AG09309 (cell line): ENCODE results near the gene JPH3.
"Not testable (repeated sequence)": the region's sequence is repeated elsewhere in the genome, so short reads cannot be mapped to it uniquely, and the experiment has no call there.

Experiments
- DNase-seq: peaks from one replicate; pipeline ENCODE4 v3.0.0-alpha.2; 2010; ENCODE audit warnings: low read depth
- H3K4me3 ChIP-seq: 2 replicates; pipeline ENCODE4 v1.5.1; 2011; ENCODE audit warnings: mild to moderate bottlenecking, low read depth, low read length, moderate library complexity; ENCODE audit not compliant: control insufficient read depth
- TF ChIP-seq, protein P1 (sequence below): IDR thresholded peaks from 2 replicates; pipeline ENCODE4 v1.5.1; 2011; ENCODE audit warnings: mild to moderate bottlenecking, low read depth, low read length, inconsistent platforms; ENCODE audit not compliant: insufficient read depth, control insufficient read depth; ENCODE audit errors: missing control alignments

The JPH3 gene

DNA sequence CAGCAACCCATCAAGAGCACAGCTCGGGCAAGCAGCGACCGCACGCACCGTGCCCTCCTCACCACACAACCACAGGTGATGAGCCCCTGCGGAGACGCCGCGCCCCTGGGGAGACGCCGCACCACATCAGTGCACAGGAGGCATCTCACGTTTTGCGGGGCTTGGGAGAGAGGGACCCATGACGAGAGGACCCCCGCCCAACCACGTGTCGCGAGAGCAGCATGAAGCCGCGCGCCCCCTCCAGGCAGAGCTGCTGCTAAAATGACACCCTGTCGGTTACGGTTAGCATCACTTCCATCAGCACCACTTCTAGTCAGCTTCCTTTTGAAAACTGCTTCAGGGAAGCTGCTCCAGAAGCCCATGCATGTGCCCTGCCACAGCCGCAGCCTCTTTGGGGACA lies 118.1 kb downstream of the JPH3 start:
- no peak overlapping the region for H3K4me3 ChIP-seq
- TF ChIP-seq, protein P1, sequence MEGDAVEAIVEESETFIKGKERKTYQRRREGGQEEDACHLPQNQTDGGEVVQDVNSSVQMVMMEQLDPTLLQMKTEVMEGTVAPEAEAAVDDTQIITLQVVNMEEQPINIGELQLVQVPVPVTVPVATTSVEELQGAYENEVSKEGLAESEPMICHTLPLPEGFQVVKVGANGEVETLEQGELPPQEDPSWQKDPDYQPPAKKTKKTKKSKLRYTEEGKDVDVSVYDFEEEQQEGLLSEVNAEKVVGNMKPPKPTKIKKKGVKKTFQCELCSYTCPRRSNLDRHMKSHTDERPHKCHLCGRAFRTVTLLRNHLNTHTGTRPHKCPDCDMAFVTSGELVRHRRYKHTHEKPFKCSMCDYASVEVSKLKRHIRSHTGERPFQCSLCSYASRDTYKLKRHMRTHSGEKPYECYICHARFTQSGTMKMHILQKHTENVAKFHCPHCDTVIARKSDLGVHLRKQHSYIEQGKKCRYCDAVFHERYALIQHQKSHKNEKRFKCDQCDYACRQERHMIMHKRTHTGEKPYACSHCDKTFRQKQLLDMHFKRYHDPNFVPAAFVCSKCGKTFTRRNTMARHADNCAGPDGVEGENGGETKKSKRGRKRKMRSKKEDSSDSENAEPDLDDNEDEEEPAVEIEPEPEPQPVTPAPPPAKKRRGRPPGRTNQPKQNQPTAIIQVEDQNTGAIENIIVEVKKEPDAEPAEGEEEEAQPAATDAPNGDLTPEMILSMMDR = no peak
- DNase-seq = no peak

DNA sequence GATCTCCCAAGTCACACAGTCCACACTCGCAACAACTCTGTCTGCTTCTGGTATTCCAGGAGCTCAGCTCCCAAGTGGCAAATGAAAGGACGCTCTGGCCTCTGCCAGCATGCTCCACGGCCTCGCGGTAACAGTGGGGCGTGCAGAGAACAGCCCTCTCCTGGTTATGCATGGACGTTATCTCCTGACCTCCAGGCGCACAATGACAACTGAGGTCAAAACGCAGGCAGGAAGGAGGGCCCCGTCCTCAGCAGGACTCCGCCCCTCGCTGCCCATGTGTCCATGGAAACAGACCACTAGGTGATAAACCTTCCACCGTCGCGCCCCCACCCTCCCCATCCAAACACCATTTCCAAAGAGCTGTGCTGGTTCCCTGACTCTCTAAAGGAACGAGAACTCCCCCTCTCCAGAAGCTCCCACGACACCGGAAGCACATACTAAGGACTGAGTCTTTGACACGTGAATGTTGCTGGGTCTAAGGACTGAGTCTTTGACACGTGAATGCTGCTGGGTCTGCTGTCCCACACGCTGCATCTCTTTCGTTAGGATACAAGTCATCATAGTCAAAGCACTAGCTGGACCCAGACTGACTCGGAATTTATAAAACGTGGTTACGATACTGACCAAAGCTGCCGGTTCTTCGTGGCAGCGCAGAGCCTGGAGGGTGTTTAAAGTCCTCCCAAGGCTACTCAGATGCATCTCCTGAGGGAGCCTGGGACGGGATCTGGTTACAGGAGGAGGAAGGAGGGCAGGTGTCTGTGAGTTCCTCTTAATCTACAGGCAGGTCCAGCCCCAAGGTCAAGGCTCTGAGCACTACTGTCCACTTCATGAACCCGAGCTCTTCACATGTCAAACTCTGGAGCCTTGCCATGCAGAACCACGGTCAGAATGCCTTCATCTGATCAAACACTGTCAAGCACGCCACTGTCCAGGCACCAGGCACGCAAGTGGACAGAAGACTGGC lies 119.6 kb downstream of the JPH3 start:
- DNase-seq = no peak
- TF ChIP-seq, protein P1 = no peak
- H3K4me3 ChIP-seq = no peak overlapping the region

DNA sequence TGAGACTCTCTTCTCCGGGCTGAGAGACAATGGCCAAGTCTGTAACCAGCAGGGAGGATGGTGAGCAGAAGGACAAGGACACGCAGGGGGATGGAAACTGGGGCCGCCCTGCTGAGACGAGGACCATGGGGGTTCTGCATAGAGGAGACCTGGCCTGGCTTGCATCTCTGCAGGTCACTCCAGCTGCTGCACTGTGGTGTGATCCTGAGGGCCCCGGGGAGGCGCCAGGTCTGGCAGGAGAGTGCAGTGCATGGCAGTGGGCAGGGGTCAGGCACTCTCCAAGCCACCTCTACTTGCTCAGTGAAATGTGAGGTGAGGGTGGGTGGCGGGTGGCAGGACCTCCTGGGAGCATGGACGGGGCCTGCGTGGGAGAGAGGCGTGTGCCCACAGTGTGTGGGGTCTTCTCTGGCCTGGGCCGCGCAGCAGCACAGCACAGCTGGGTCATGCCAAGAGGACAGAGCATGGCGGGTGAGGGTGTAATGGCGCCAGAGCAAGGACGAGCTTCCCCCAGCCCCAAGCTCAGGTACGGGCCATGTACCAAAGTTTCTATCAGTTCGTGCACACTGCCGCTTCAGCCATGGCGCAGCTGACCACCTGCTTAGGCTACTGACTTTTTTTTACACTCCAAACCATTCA lies 120.4 kb downstream of the JPH3 start:
- H3K4me3 ChIP-seq = no peak overlapping the region
- DNase-seq = no peak
- TF ChIP-seq, protein P1 = no peak

DNA sequence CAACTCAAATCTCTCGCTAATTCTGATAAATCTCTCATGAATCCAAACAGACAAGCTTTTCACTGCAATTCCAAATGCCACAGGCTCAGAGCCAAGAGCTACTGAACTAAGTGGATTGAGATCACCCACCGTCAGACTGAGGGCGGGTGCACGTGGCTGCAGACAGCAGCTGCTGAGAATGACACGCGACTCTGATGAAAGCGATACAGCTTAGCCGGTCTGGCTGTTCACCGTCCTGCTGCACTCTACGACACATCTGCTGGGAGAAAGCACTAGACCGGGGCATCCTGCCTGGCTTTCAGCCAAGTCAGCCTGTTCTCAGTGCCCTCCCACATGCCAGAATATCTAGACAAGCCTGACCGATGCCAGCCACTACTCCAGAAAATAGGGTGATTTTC lies 120.9 kb downstream of the JPH3 start:
- no peak overlapping the region for H3K4me3 ChIP-seq
- DNase-seq = no peak
- TF ChIP-seq, protein P1 = no peak

DNA sequence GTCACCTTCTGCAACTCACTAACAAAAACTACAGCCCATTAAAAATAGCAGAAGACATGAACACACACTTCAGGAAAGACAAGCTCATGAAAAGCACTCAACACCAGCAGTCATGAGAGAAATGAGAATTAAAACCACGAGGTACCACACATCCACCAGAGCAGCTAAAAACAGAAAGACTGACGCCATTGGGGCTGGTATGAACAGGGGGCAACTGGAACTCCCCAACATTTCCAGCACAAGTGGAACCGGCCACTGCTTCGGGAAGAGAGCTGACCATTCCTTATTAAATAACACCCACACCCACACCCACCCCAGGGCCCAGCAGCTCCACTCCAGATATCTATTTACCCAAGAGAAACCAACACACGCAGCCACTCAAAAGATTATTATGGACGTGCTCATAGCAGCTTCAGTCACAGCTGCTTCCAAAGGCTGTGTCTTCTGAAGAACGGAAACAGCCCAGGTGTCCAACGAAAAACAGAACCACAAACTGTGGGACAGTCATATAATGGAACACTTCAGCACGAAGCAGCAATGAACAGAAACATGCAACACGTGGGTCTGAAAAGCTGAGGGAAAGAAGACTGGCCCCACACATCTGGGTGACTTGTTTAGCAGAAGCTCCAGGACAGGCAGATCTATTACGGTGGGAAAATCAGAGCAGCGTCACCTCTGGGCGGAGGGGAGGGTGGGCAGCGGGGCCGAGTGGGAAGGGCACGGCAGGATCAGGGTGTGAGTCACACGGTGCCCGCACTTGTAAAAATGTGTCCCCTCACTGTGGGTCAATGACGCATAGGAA lies 122.4 kb downstream of the JPH3 start:
- TF ChIP-seq, protein P1 = no peak
- DNase-seq = no peak
- H3K4me3 ChIP-seq = no peak overlapping the region

DNA sequence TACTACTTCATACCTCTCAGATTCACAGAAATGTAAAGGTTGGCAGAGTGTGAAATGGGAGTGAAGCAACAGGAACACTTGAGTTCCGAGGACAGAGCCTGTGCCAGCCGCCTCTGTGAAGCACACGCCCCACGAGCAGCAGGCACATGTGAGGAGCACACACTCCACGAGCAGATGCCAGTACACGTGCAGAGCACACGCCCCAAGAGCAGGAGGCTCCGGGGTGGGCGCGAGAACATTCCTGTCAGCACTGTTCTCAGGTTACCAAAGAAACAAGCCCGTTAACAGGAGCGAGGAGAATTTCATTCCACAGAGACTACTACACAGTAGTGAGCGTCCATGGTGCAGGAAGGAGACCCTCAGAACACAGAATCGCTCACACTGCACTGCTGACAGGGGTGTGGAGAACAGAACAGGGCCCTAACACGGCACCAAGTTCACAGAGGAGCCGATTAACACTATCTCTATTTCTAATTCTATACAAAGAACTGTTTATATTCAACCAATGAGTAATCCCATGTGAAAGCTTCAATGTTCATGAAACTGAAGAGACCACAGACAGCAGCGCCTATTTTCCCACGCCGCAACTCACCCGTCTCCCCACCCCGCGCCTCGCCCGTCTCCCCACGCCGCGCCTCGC lies 123.4 kb downstream of the JPH3 start:
- no peak for DNase-seq

DNA sequence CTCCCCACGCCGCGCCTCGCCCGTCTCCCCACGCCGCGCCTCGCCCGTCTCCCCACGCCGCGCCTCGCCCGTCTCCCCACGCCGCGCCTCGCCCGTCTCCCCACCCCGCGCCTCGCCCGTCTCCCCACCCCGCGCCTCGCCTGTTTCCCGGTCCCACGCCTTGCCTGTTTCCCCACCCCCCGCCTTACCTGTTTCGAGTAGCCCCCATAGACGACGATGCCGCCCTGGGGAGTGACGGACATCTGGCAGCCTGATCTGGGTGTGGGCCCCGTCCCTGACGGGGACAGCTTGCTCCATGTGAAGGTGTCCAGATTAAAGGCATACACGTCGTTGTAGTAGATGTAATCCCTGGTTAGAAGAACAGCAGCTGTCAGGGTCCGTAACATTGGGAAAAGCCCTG lies 124.3 kb downstream of the JPH3 start:
- DNase-seq, H3K4me3 ChIP-seq: not testable (repeated sequence)

More for the DNA sequence above, 123.4 kb downstream of the JPH3 start:
- H3K4me3 ChIP-seq = no peak overlapping the region
- TF ChIP-seq, protein P1 = no peak
